ENCODE results near the gene HMCN1. TPM values are rescaled to one million over a fixed set of nuclear protein-coding genes. Genes with fewer than 3 reads are reported as not detected.

HMCN1 gene
- total and polyA plus RNA-seq, 2 donors from 2014 or later: 0.97 to 2.7 TPM

DNA sequence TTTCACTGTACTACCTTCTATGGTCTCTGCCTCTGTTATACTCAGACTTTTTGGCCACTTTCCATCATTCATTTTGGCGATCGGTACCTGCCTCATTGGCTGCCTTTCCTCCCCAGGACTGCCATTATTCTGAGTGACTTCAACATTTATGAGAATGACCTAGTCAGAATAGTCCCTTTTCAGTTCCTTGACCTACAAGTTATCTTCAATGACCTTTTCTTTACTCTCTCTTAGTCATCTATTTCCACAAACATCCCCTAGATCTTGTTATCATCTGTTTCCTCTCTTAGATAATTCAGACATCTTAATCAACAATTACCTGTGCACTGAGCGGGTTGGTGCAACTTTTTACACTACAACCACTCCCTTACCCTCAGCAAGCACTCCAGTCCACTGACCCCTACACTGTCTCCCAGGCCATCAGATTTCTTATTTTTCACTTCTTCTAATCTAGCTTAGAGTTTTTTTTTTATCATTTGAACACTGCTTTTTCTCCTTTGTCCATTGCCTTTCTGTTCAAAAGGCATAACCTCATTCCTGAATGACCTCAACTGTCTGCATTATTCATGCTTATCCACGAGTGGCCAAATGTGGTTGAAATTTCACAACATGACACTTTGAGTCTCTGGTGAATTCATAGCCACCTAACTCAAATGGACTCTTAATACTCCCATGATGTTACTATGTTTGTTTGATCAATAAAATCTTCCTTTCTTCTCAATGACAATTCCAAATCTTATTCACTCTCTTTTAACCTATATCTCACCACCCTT lies 112.7 kb downstream of the HMCN1 start:
- H3K27me3 ChIP-seq (ENCODE audit: control insufficient read depth, insufficient read depth, low read length): no peaks in the 10 kb centered on the region
- TF ChIP-seq, protein P1, sequence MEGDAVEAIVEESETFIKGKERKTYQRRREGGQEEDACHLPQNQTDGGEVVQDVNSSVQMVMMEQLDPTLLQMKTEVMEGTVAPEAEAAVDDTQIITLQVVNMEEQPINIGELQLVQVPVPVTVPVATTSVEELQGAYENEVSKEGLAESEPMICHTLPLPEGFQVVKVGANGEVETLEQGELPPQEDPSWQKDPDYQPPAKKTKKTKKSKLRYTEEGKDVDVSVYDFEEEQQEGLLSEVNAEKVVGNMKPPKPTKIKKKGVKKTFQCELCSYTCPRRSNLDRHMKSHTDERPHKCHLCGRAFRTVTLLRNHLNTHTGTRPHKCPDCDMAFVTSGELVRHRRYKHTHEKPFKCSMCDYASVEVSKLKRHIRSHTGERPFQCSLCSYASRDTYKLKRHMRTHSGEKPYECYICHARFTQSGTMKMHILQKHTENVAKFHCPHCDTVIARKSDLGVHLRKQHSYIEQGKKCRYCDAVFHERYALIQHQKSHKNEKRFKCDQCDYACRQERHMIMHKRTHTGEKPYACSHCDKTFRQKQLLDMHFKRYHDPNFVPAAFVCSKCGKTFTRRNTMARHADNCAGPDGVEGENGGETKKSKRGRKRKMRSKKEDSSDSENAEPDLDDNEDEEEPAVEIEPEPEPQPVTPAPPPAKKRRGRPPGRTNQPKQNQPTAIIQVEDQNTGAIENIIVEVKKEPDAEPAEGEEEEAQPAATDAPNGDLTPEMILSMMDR (IDR thresholded peaks at IDR 0.05; ENCODE audit: borderline replicate concordance, extremely low read depth, insufficient read depth): no peak
- H3K4me1 ChIP-seq (ENCODE audit: control insufficient read depth in 2 of 3, insufficient read depth in 2 of 3, low read depth in 1 of 3, low read length in 3 of 3): no peaks in the 10 kb centered on the region
- H3K27ac ChIP-seq (ENCODE audit: low read depth in 2 of 2, low read length in 2 of 2): no peak overlapping the region
- no peaks in the 10 kb centered on the region for H3K9me3 ChIP-seq (ENCODE audit: control insufficient read depth in 2 of 3, insufficient read depth in 1 of 3, low read length in 3 of 3)
- intact Hi-C loops (cut with DNase I): no loop called here
- no peak overlapping the region for H3K4me3 ChIP-seq (ENCODE audit: low read length in 3 of 3)
- FAIRE-seq (no peak), DNase-seq (no peak)
- H3K36me3 ChIP-seq (ENCODE audit: control insufficient read depth in 2 of 3, insufficient read depth in 3 of 3, low read length in 3 of 3): no peaks in the 10 kb centered on the region
- H3K9ac ChIP-seq (ENCODE audit: low read length in 3 of 3): no peak overlapping the region

DNA sequence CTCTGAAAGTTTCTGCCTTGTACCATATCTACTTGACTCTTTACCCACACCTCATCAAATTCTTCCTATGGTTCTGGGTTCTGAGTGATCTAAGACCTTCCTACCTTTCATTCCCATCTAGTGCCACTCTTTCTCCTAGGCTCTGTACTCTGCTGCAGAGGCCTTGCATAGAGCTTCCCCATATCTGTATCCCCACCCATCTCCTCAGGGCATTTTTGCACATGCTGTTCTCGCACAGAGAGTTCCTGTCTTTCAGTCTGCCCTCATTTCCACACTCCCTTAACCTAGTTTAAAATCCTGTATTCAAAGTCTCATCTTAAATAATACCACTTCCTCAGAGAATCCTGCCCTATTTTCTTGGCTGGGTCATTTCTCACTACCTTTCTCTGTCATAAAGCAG lies 114.8 kb downstream of the HMCN1 start:
- Histone ChIP-seq H3K9me3 (ENCODE audit: control insufficient read depth in 2 of 3, insufficient read depth in 1 of 3, low read length in 3 of 3) (no peaks in the 10 kb centered on the region), H3K36me3 (ENCODE audit: control insufficient read depth in 2 of 3, insufficient read depth in 3 of 3, low read length in 3 of 3) (no peaks in the 10 kb centered on the region), H3K27me3 (ENCODE audit: control insufficient read depth, insufficient read depth, low read length) (no peaks in the 10 kb centered on the region), H3K9ac (ENCODE audit: low read length in 3 of 3) (no peak overlapping the region), H3K27ac (ENCODE audit: low read depth in 2 of 2, low read length in 2 of 2) (no peak overlapping the region), H3K4me1 (ENCODE audit: control insufficient read depth in 2 of 3, insufficient read depth in 2 of 3, low read depth in 1 of 3, low read length in 3 of 3) (no peaks in the 10 kb centered on the region), H3K4me3 (ENCODE audit: low read length in 3 of 3) (no peak overlapping the region)
- intact Hi-C loops (cut with DNase I): no loop called here
- FAIRE-seq (no peak), DNase-seq (no peak)
- TF ChIP-seq, protein P1 (IDR thresholded peaks at IDR 0.05; ENCODE audit: borderline replicate concordance, extremely low read depth, insufficient read depth): no peak

DNA sequence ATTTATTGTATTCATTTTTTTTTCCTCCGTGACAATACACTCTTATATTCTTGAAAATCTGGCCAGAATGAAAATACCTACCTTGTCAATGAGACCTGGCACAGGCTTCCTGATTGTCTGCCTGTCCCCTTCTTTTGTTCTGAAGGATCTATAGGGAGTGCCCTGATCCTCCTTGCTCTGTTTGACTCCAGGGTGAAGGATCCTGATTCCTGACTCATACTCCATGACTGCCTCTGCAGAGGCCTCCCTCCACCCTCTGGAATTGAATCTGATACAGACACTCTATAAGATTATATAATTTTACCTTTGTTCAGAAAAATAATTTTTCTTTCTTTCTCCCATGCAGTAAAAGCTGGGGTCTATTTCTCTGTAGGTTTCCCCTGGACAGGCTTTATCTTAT lies 116.2 kb downstream of the HMCN1 start:
- intact Hi-C loops (cut with DNase I): no loop called here
- Histone ChIP-seq H3K36me3 (ENCODE audit: control insufficient read depth in 2 of 3, insufficient read depth in 3 of 3, low read length in 3 of 3) (no peaks in the 10 kb centered on the region), H3K27ac (ENCODE audit: low read depth in 2 of 2, low read length in 2 of 2) (no peak overlapping the region), H3K9ac (ENCODE audit: low read length in 3 of 3) (no peak overlapping the region), H3K4me1 (ENCODE audit: control insufficient read depth in 2 of 3, insufficient read depth in 2 of 3, low read depth in 1 of 3, low read length in 3 of 3) (no peaks in the 10 kb centered on the region), H3K9me3 (ENCODE audit: control insufficient read depth in 2 of 3, insufficient read depth in 1 of 3, low read length in 3 of 3) (no peaks in the 10 kb centered on the region), H3K27me3 (ENCODE audit: control insufficient read depth, insufficient read depth, low read length) (no peaks in the 10 kb centered on the region), H3K4me3 (ENCODE audit: low read length in 3 of 3) (no peak overlapping the region)
- no peak for DNase-seq
- TF ChIP-seq, protein P1 (IDR thresholded peaks at IDR 0.05; ENCODE audit: borderline replicate concordance, extremely low read depth, insufficient read depth): no peak
- no peak for FAIRE-seq

Data from kidney (tissue), 14 donors.